Neuronal stem cell (in vitro differentiated cells): Measurements from ENCODE around the gene PRKD3.

Source experiments
- DNase-seq: peaks from one replicate; pipeline ENCODE4 v3.0.0-alpha.2; 2013; ENCODE audit warnings: low spot score
- H2AFZ ChIP-seq: one replicate; pipeline ENCODE4 v1.6.1; 2013; ENCODE audit warnings: mild to moderate bottlenecking, low read length, inconsistent platforms
- H2AK5ac ChIP-seq: 2 replicates; pipeline ENCODE4 v1.6.1; 2013; ENCODE audit warnings: low read depth, mild to moderate bottlenecking, inconsistent platforms, low read length, moderate library complexity, mixed read lengths
- H2BK120ac ChIP-seq: 2 replicates; pipeline ENCODE4 v1.6.1; 2013; ENCODE audit warnings: low read depth, mild to moderate bottlenecking, inconsistent platforms, low read length, moderate library complexity, mixed read lengths
- H2BK12ac ChIP-seq: one replicate; pipeline ENCODE4 v1.6.1; 2013; ENCODE audit warnings: low read length, inconsistent platforms
- H2BK15ac ChIP-seq: 2 replicates; pipeline ENCODE4 v1.6.1; 2013; ENCODE audit warnings: mild to moderate bottlenecking, low read length, inconsistent platforms, mixed read lengths
- H2BK5ac ChIP-seq: one replicate; pipeline ENCODE4 v1.6.1; 2013; ENCODE audit warnings: inconsistent platforms, mild to moderate bottlenecking, low read length, moderate library complexity
- H3K14ac ChIP-seq: one replicate; pipeline ENCODE4 v1.6.1; 2013; ENCODE audit warnings: low read length, inconsistent platforms
- H3K18ac ChIP-seq: 2 replicates; pipeline ENCODE4 v1.6.1; 2013; ENCODE audit warnings: low read length, inconsistent platforms
- H3K23ac ChIP-seq: 2 replicates; pipeline ENCODE4 v1.6.1; 2013; ENCODE audit warnings: low read depth, mild to moderate bottlenecking, mixed read lengths, low read length, inconsistent platforms; ENCODE audit not compliant: poor library complexity
- H3K27ac ChIP-seq: replicated peaks from 3 replicates; pipeline ENCODE4 v1.5.1; 2013; ENCODE audit warnings: low read length, inconsistent platforms
- H3K27me3 ChIP-seq, 3 experiments: 2 replicates each; pipeline ENCODE4 v1.6.1; 2013; ENCODE audit warnings: low read length in 3 of 3, mild to moderate bottlenecking in 2 of 3, inconsistent platforms in 1 of 3, low read depth in 1 of 3, mixed read lengths in 1 of 3, moderate library complexity in 1 of 3; ENCODE audit not compliant: control insufficient read depth in 3 of 3, insufficient read depth in 3 of 3
- H3K36me3 ChIP-seq, 2 donors: replicated peaks in 1 of 2; 2 replicates each; pipeline ENCODE4 v1.6.1; 2013; ENCODE audit warnings: low read length in 2 of 2; ENCODE audit not compliant: control insufficient read depth in 2 of 2, insufficient read depth in 2 of 2
- H3K4ac ChIP-seq: 2 replicates; pipeline ENCODE4 v1.6.1; 2013; ENCODE audit warnings: inconsistent platforms, mild to moderate bottlenecking, low read length, moderate library complexity
- H3K4me1 ChIP-seq, 2 donors: 1 replicate in 1 of 2; 2 replicates in 1 of 2; pipeline ENCODE4 v1.6.1; 2013; ENCODE audit warnings: low read length in 2 of 2, low read depth in 1 of 2; ENCODE audit not compliant: control insufficient read depth in 2 of 2, insufficient read depth in 1 of 2
- H3K4me2 ChIP-seq: one replicate; pipeline ENCODE4 v1.6.1; 2013; ENCODE audit warnings: mild to moderate bottlenecking, low read length, inconsistent platforms; ENCODE audit not compliant: insufficient read depth, poor library complexity, severe bottlenecking
- H3K4me3 ChIP-seq, 2 donors: 2 replicates each; pipeline ENCODE4 v1.5.1; 2013; ENCODE audit warnings: low read length in 2 of 2, mild to moderate bottlenecking in 2 of 2, inconsistent platforms in 1 of 2, moderate library complexity in 1 of 2
- H3K79me1 ChIP-seq: one replicate; pipeline ENCODE4 v1.6.1; 2013; ENCODE audit warnings: low read depth, mild to moderate bottlenecking, inconsistent platforms, low read length, moderate library complexity
- H3K9ac ChIP-seq: one replicate; pipeline ENCODE4 v1.6.1; 2013; ENCODE audit warnings: mild to moderate bottlenecking, low read depth, low read length, inconsistent platforms; ENCODE audit not compliant: poor library complexity
- H3K9me3 ChIP-seq, 2 donors: replicated peaks in 1 of 2; 2 replicates each; pipeline versions ENCODE3 to v1.6.1; 2013; ENCODE audit warnings: low read length in 2 of 2, mild to moderate bottlenecking in 2 of 2, inconsistent platforms in 1 of 2, low read depth in 1 of 2, mixed read lengths in 1 of 2, moderate library complexity in 1 of 2; ENCODE audit not compliant: control insufficient read depth in 2 of 2, insufficient read depth in 1 of 2
- H4K8ac ChIP-seq: one replicate; pipeline ENCODE4 v1.6.1; 2013; ENCODE audit warnings: low read depth, mild to moderate bottlenecking, inconsistent platforms, low read length, moderate library complexity
- H4K91ac ChIP-seq: one replicate; pipeline ENCODE4 v1.6.1; 2013; ENCODE audit warnings: low read length, low read depth, mild to moderate bottlenecking, inconsistent platforms; ENCODE audit not compliant: poor library complexity
- WGBS, 2 donors: extraction: QIAGEN DNeasy Blood & Tissue Kit; methylation state at CpG; one replicate each; pipeline ENCODE4 v1.1.7; 2013; ENCODE audit warnings: missing lambda C conversion rate in 2 of 2, mixed read lengths in 1 of 2; ENCODE audit not compliant: insufficient read length in 2 of 2, insufficient replicate concordance in 1 of 2; ENCODE audit errors: extremely low coverage in 2 of 2; 5-methylcytosine and 5-hydroxymethylcytosine counted together

The PRKD3 gene

DNA sequence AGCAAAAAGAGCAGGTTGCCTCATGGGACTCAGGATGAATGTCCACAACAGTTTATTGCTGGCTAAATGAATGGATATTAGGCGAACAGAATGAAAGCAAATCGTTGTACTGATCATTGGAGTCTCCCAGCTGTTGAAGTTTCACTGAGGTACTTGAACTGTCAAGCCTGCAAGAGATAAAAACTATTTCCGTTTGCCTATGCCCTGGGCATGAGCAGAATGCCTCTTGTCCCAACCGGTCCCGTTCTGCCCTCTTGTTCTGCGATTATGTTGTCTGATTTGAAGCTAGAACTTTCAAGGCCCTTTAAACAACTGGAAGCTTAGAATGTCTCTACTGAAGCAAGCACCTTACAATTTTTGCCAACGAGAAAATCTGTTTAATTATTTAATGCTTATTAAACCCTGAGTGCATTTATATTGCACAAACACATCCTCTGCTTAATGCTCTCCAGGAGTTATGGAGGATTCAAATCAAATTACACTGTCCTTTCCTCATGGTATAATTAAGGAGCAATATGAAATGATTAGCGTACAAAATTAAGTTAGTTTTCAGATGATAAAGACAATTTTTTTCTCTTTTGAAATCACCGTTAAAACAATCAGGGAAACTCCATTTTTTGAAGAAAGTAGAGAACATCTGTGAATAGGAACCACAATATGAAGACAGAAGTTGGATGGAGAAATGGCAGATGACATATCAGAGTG lies 37.5 kb upstream of the PRKD3 start:
- H3K14ac ChIP-seq = no peak overlapping the region
- H3K79me1 ChIP-seq = no peaks in the 10 kb centered on the region
- H3K23ac ChIP-seq = no peak overlapping the region
- no peak overlapping the region for H4K8ac ChIP-seq
- no peak overlapping the region for H2AFZ ChIP-seq
- no peak overlapping the region for H2BK120ac ChIP-seq
- no peak overlapping the region for H2BK5ac ChIP-seq
- no peak overlapping the region for H3K18ac ChIP-seq
- no peak overlapping the region for H2BK12ac ChIP-seq
- DNase-seq = no peak
- no peak overlapping the region for H3K4me2 ChIP-seq
- H2AK5ac ChIP-seq = no peak overlapping the region
- H3K36me3 ChIP-seq = no peaks in the 10 kb centered on the region
- peaks cover 0 to 8% (median 0%) of the 10 kb centered on the region in 3 experiments for H3K27me3 ChIP-seq
- no peak overlapping the region for H3K4ac ChIP-seq
- H3K4me3 ChIP-seq = no peak overlapping the region
- no peak overlapping the region for H2BK15ac ChIP-seq
- no peak overlapping the region for H3K9ac ChIP-seq
- H3K27ac ChIP-seq = no peak overlapping the region
- no peaks in the 10 kb centered on the region for H3K9me3 ChIP-seq
- H4K91ac ChIP-seq = no peak overlapping the region
- no peaks in the 10 kb centered on the region for H3K4me1 ChIP-seq
- WGBS, 2 donors = no CpG with 5 or more reads among the region's 9 CpGs

DNA sequence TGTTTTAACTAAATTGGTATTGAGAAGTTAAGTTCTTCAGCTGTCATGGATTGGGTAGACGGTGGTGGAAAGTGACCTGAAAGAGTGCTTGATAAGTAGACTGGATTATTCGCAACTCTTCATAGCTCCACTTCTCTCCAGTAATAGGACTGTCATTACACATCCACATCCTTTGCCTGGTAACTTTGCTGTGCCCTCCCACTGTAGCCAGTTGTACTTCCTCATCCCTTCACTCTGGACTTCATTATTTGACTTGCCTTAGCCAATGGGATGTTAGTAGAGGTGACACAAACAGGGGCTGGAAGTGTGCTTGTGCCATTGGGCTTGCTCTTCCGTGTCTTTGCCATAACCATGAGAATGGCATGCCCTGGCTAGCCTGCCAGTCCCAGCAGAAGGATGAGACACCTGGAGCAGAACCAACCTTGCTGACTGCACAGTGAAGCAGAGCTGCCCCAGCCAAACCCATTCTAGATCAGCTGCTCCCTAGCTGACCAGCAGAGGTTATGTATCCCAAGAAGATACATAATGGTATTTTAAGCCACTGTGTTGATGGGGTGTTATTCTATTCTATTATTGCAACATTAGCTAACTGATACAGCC lies 36.7 kb upstream of the PRKD3 start:
- WGBS, 2 donors = no CpG with 5 or more reads among the region's 3 CpGs
- Histone ChIP-seq H3K27ac (no peak overlapping the region), H2AFZ (no peak overlapping the region), H3K4me2 (no peak overlapping the region), H4K8ac (no peak overlapping the region), H2BK120ac (no peak overlapping the region), H4K91ac (no peak overlapping the region), H2BK15ac (no peak overlapping the region), H2BK12ac (no peak overlapping the region), H2AK5ac (no peak overlapping the region), H3K36me3 (no peaks in the 10 kb centered on the region), H3K4ac (no peak overlapping the region), H3K9ac (no peak overlapping the region), H2BK5ac (no peak overlapping the region), H3K23ac (peak overlapping the region; percentile 27), H3K18ac (no peak overlapping the region), H3K9me3 (no peaks in the 10 kb centered on the region), H3K79me1 (no peaks in the 10 kb centered on the region), H3K4me1 (no peaks in the 10 kb centered on the region), H3K27me3 (peaks cover 0 to 8% (median 0%) of the 10 kb centered on the region in 3 experiments), H3K14ac (no peak overlapping the region), H3K4me3 (peak overlapping the region in 1 of 2 donors; percentile 49)
- no peak for DNase-seq

DNA sequence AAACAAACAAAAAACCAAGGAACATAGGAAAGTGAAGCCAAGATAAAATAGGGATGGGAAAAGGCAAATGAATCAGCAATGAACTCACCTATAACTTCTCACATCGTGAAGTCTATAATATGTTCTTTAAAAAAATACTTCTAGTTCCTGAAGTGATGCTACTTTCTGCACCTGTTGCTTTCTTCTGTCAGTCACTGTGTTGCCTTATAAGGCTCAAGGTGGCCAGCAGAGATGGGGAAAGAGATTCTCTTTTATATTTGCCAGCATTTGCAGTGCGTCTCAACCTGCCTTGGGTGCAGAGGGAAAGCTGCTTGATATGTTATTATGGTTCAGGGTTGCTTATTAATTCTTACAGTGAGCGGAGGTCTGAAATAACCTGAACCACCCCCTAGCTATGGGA lies 33.8 kb upstream of the PRKD3 start:
- Histone ChIP-seq H3K4me2 (no peak overlapping the region), H3K23ac (no peak overlapping the region), H3K36me3 (no peaks in the 10 kb centered on the region), H3K4me1 (no peaks in the 10 kb centered on the region), H2AFZ (no peak overlapping the region), H2AK5ac (no peak overlapping the region), H4K91ac (no peak overlapping the region), H3K4ac (no peak overlapping the region), H3K27ac (no peak overlapping the region), H3K79me1 (no peaks in the 10 kb centered on the region), H3K14ac (no peak overlapping the region), H3K9ac (no peak overlapping the region), H3K4me3 (no peak overlapping the region), H2BK120ac (no peak overlapping the region), H2BK5ac (no peak overlapping the region), H3K9me3 (no peaks in the 10 kb centered on the region), H3K18ac (no peak overlapping the region), H3K27me3 (peaks cover 0 to 8% (median 0%) of the 10 kb centered on the region in 3 experiments), H2BK12ac (no peak overlapping the region), H4K8ac (no peak overlapping the region), H2BK15ac (no peak overlapping the region)
- no peak for DNase-seq
- WGBS, 2 donors = no CpG with 5 or more reads among the region's 3 CpGs

DNA sequence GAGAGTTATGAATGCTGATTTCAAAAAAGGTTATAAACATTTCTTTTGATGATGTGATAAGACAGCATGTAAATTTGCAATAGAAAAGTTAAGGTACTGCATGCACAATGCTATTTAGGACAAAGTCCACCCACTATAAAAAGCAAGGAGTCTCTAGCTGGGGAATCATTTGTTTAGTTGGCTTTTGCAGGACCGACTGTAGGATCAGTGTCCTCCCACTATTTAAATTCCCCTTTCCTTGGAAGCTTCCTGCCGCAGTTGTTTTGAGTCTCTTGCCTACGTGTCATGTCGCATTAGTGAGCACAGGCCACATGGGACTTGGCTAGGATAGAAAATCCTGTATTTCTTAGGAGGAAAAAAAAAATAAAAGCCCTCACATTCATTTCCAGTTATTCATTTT lies 32.9 kb upstream of the PRKD3 start:
- Histone ChIP-seq H3K4me1 (no peaks in the 10 kb centered on the region), H3K36me3 (no peaks in the 10 kb centered on the region), H3K23ac (no peak overlapping the region), H3K4me2 (no peak overlapping the region), H3K18ac (no peak overlapping the region), H3K79me1 (no peaks in the 10 kb centered on the region), H3K27ac (no peak overlapping the region), H4K8ac (no peak overlapping the region), H2BK5ac (no peak overlapping the region), H3K9me3 (no peaks in the 10 kb centered on the region), H2BK120ac (no peak overlapping the region), H2BK15ac (no peak overlapping the region), H3K4me3 (no peak overlapping the region), H2AFZ (no peak overlapping the region), H3K4ac (no peak overlapping the region), H4K91ac (no peak overlapping the region), H3K9ac (no peak overlapping the region), H2AK5ac (no peak overlapping the region), H3K14ac (no peak overlapping the region), H2BK12ac (no peak overlapping the region), H3K27me3 (peaks cover 0 to 5% (median 0%) of the 10 kb centered on the region in 3 experiments)
- WGBS, 2 donors = no CpG with 5 or more reads among the region's 4 CpGs
- no peak for DNase-seq
